ENCODE measurements around the gene TSHZ2.

TSHZ2 gene

DNA sequence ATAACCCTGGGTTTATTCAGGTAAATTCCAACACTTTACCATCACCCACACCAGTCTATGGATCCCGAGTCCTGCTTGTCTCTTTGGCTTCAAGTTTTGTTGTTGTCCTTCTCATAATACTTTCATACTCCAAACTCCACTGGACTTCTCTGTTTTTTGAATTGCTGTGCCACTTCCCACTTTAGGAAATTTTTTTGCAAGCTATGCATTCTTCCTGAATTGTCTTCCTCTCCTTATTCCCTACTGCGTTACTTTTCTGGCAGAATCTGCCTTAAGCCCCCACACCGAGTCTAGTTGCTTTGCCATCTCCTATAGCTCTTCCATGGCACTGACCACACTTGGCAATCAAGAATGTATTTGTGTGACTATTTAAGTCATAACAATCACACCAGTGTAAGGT lies 96.1 kb downstream of the TSHZ2 start:
- H3K4me3 ChIP-seq (ENCODE audit: low read depth, low read length, poor library complexity, severe bottlenecking) = no peak overlapping the region
- no peak overlapping the region for H3K9ac ChIP-seq (ENCODE audit: low read length)
- H3K9me2 ChIP-seq (ENCODE audit: low read depth, low read length) = no peaks in the 10 kb centered on the region
- no peak overlapping the region for H3K4me2 ChIP-seq (ENCODE audit: low read length)
- no peak overlapping the region for H3K27ac ChIP-seq (ENCODE audit: low read depth, low read length, poor library complexity, severe bottlenecking)
- 0 out of 2 replicates have a peak, but pooled peaks cover 3% of the 10 kb centered on the region for H3K9me3 ChIP-seq (ENCODE audit: low read length)
- H3K79me2 ChIP-seq (ENCODE audit: insufficient read depth, low read length) = no peaks in the 10 kb centered on the region
- H3K36me3 ChIP-seq (ENCODE audit: insufficient read depth, low read length) = no peaks in the 10 kb centered on the region; the same call in 1 of the 2 replicates
- H4K20me1 ChIP-seq (ENCODE audit: insufficient read depth, low read length) = no peaks in the 10 kb centered on the region
- H3K27me3 ChIP-seq (ENCODE audit: insufficient read depth, low read length) = peaks cover 14% of the 10 kb centered on the region; the same call in 1 of the 2 replicates
- H3K4me1 ChIP-seq (ENCODE audit: insufficient read depth, low read length, severe bottlenecking) = no peaks in the 10 kb centered on the region
- TF ChIP-seq, protein P1, sequence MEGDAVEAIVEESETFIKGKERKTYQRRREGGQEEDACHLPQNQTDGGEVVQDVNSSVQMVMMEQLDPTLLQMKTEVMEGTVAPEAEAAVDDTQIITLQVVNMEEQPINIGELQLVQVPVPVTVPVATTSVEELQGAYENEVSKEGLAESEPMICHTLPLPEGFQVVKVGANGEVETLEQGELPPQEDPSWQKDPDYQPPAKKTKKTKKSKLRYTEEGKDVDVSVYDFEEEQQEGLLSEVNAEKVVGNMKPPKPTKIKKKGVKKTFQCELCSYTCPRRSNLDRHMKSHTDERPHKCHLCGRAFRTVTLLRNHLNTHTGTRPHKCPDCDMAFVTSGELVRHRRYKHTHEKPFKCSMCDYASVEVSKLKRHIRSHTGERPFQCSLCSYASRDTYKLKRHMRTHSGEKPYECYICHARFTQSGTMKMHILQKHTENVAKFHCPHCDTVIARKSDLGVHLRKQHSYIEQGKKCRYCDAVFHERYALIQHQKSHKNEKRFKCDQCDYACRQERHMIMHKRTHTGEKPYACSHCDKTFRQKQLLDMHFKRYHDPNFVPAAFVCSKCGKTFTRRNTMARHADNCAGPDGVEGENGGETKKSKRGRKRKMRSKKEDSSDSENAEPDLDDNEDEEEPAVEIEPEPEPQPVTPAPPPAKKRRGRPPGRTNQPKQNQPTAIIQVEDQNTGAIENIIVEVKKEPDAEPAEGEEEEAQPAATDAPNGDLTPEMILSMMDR (IDR thresholded peaks at IDR 0.05; ENCODE audit: low read length) = no peak
- TF ChIP-seq EZH2 (IDR thresholded peaks at IDR 0.05; ENCODE audit: borderline replicate concordance, low read length) = no peak
- H3F3A ChIP-seq (ENCODE audit: insufficient read depth, low read length) = no peaks in the 10 kb centered on the region
- no peak overlapping the region for H2AFZ ChIP-seq (ENCODE audit: low read length)

GRCh38 chr20:53069132-53069531 lies 97.0 kb downstream of the TSHZ2 start:
- H3K27me3 ChIP-seq (ENCODE audit: insufficient read depth, low read length) = peaks cover 14% of the 10 kb centered on the region; the same call in 1 of the 2 replicates
- 0 out of 2 replicates have a peak, but pooled peaks cover 3% of the 10 kb centered on the region for H3K9me3 ChIP-seq (ENCODE audit: low read length)
- no peak overlapping the region for H3K27ac ChIP-seq (ENCODE audit: low read depth, low read length, poor library complexity, severe bottlenecking)
- H3K79me2 ChIP-seq (ENCODE audit: insufficient read depth, low read length) = no peaks in the 10 kb centered on the region
- no peaks in the 10 kb centered on the region; the same call in 1 of the 2 replicates for H3K36me3 ChIP-seq (ENCODE audit: insufficient read depth, low read length)
- no peak for TF ChIP-seq EZH2 (IDR thresholded peaks at IDR 0.05; ENCODE audit: borderline replicate concordance, low read length)
- TF ChIP-seq, protein P1 (IDR thresholded peaks at IDR 0.05; ENCODE audit: low read length) = no peak
- no peak overlapping the region for H3K4me3 ChIP-seq (ENCODE audit: low read depth, low read length, poor library complexity, severe bottlenecking)
- no peaks in the 10 kb centered on the region for H3K4me1 ChIP-seq (ENCODE audit: insufficient read depth, low read length, severe bottlenecking)
- no peak overlapping the region for H3K4me2 ChIP-seq (ENCODE audit: low read length)
- H2AFZ ChIP-seq (ENCODE audit: low read length) = no peak overlapping the region
- no peaks in the 10 kb centered on the region for H4K20me1 ChIP-seq (ENCODE audit: insufficient read depth, low read length)
- no peaks in the 10 kb centered on the region for H3F3A ChIP-seq (ENCODE audit: insufficient read depth, low read length)
- H3K9me2 ChIP-seq (ENCODE audit: low read depth, low read length) = no peaks in the 10 kb centered on the region
- H3K9ac ChIP-seq (ENCODE audit: low read length) = no peak overlapping the region

DNA sequence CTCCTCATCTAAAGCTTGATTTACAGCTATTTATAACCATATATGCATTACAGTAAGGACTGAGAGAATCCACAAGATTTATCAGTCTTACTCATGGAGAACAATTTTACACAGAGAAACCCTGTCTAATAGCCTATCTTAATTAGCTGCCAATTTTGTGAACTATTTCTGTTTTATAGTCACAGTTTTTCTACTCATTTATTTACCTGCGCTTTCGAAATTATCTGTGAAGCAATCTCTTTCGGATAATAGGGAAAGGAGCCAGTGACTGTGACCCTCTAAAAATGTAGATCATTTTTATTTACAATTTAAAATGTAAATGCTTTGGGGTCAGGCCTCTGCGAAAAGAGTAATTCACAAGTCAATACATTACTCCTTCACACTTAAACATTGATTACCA lies 98.1 kb downstream of the TSHZ2 start:
- H3K27me3 ChIP-seq (ENCODE audit: insufficient read depth, low read length) = peaks cover 14% of the 10 kb centered on the region; the same call in 1 of the 2 replicates
- H3K4me2 ChIP-seq (ENCODE audit: low read length) = no peak overlapping the region
- H3K9me3 ChIP-seq (ENCODE audit: low read length) = 0 out of 2 replicates have a peak, but pooled peaks cover 3% of the 10 kb centered on the region
- no peaks in the 10 kb centered on the region for H3K9me2 ChIP-seq (ENCODE audit: low read depth, low read length)
- no peak overlapping the region for H3K27ac ChIP-seq (ENCODE audit: low read depth, low read length, poor library complexity, severe bottlenecking)
- no peak overlapping the region for H3K9ac ChIP-seq (ENCODE audit: low read length)
- H3F3A ChIP-seq (ENCODE audit: insufficient read depth, low read length) = no peaks in the 10 kb centered on the region
- TF ChIP-seq EZH2 (IDR thresholded peaks at IDR 0.05; ENCODE audit: borderline replicate concordance, low read length) = no peak
- TF ChIP-seq, protein P1 (IDR thresholded peaks at IDR 0.05; ENCODE audit: low read length) = no peak
- H3K36me3 ChIP-seq (ENCODE audit: insufficient read depth, low read length) = no peaks in the 10 kb centered on the region; the same call in 1 of the 2 replicates
- no peak overlapping the region for H2AFZ ChIP-seq (ENCODE audit: low read length)
- H3K79me2 ChIP-seq (ENCODE audit: insufficient read depth, low read length) = no peaks in the 10 kb centered on the region
- no peaks in the 10 kb centered on the region for H3K4me1 ChIP-seq (ENCODE audit: insufficient read depth, low read length, severe bottlenecking)
- no peaks in the 10 kb centered on the region for H4K20me1 ChIP-seq (ENCODE audit: insufficient read depth, low read length)
- no peak overlapping the region for H3K4me3 ChIP-seq (ENCODE audit: low read depth, low read length, poor library complexity, severe bottlenecking)

Measured in OCI-LY1 (cell line).